GM19372 (cell line): ENCODE measurements around the gene NHLRC2.
A peak's percentile ranks its signal among the peaks of the same experiment; 100 is the strongest.

ENCODE experiments used
- ATAC-seq: cut with Tn5 transposase; IDR thresholded peaks from one replicate; pipeline ENCODE4 v1.9.1; 2021; ENCODE audit warnings: mild to moderate bottlenecking, low read depth, moderate library complexity; ENCODE audit not compliant: unreplicated experiment

NHLRC2 gene

DNA sequence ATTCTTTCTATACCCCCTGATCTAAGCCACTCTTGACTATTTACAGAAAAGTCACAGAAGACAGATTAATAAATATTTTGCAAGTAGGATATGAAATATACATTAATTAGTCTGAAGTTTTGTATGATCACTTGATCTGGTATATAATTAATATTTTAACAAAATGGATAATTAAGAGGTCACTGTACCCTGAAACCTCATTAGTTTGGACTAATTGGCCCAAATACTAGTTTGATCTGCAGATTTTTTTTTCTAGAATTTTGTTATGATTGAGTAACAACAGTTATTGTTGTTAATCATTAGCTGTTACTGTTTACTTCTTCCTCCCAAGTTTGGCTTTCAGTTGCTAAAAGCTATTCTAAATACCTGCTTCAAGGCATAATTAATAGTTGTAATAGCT, 2.7 kb downstream of the NHLRC2 start:
- ATAC-seq = no peak

DNA sequence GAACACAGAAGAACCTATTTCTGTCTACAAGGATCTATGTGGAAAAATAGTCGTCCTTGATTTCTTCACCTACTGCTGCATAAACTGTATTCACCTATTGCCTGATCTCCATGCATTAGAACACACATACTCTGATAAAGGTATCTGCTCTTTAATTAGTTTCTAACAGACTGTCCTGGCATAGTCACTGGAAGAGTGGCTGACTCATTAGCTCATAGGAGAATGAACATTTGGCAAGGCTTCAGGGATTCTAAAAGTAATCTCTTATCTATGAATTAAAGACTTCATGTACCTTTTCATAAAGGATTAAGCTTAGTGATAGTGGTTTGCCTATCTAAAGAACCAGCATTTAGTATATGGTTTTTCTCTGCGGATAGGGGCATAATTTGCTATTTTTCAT, 4.1 kb downstream of the NHLRC2 start:
- ATAC-seq = no peak

DNA sequence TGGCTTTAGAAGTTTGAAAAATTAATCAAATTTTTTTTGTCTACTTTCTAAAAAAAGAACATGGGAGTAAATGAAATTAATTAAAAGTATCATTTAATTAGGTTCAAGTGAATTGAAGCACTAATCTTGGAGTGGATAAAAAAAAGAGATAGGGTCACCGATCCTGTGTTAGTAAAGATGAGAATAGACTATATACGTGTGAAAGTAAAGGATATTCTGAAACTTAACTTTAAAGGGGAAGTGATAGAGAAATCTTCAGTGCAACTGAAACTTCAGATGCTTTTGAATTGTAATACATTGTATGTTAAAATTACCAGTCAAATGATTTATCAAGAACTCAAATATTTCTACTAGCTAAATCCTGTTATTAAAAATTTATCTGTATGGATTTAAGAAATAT, 4.8 kb downstream of the NHLRC2 start:
- ATAC-seq = peak; percentile 51

DNA sequence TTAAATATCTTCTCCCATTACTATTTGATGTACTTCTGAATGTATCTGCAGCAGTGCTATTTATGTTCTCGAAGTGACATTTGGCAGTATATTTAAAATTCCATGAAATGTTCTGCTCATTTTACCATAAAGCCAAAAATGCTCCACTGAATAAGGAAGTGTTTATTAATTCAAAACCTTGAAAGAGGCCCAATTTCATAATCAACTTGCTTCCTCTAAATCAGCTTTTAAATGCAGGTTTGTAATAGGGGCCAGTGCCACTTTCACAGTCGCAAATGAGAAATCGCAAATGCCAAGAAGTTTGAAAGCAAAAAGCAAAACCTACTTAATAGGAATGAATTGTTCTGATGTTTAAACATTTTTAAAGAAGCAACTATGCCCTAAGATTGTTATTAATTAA, 11.4 kb downstream of the NHLRC2 start:
- ATAC-seq = no peak

DNA sequence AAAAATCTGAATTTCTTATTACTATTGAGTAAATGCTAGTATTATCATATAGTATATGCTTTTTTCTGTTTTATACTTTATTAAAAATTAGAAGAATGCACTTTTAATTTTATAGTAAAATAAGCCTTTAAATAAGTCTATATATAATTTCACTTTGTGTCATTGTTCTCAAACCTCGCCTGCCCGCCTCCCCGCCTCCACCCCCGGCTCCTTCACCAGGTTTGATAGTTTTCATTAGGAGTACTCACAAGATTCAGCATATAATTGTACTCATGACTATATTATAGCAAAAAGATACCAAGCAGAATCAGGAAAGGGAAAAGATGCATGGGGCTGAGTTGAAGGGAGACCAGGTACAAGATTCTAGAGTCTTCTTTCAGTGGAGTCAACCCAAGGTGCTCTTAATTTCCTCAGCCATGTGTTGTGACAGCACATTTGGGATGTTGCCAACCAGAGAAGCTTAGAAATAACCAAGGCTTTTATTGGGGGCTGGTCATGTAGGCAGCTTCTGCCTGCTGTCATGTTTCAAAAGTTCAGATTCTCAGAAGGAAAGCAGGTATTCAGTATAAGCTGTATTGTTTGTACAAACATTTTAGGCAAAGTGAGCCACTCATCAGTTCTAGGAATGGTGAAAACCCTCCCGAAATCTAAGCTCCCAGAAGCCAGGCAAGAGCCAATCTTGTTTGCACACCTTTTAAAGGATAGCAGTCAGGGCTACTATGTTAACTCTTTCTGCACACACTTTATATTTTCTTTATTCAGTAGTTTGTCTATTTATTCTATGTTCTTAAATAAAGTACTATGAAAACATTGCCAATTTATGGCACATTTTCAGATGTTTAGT, 12.3 kb downstream of the NHLRC2 start:
- ATAC-seq = no peak

DNA sequence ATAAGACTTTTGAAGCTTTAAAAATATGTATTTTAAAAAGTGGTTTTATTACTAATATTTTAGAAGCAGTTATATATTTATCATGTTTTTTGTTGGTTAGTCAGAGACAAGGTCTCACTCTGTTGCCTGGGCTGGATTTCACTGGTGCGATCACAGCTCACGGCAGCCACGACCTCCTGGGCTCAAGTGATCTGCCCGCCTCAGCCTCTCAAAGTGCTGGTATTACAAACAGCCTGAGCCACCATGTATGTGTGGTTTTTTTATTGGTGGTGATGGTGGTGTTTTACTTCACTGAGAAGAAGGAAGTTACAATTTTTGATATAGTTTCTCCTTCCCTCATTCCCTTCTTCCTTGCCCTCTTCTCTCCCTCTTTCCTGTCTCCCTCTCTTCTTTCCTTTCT, 13.4 kb downstream of the NHLRC2 start:
- no peak for ATAC-seq

DNA sequence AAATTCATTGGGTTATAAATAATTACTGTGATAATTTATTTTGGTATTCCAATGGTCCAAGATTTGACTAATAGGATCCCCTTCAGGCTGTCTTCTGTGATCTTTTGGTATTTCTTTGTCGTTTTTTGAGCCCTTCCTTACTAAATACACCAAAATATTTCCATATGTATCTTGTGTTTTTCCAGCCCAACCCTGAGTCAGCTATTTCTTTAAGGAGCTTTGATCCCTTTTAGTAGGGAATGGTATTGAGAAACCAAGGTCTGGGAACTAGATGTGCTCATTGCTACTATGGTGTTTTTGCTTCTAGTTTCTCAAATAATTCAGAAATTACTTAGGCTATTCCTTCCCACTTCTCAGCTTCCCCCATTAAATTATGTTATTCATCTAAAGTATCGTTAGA, 15.3 kb downstream of the NHLRC2 start:
- ATAC-seq = no peak

DNA sequence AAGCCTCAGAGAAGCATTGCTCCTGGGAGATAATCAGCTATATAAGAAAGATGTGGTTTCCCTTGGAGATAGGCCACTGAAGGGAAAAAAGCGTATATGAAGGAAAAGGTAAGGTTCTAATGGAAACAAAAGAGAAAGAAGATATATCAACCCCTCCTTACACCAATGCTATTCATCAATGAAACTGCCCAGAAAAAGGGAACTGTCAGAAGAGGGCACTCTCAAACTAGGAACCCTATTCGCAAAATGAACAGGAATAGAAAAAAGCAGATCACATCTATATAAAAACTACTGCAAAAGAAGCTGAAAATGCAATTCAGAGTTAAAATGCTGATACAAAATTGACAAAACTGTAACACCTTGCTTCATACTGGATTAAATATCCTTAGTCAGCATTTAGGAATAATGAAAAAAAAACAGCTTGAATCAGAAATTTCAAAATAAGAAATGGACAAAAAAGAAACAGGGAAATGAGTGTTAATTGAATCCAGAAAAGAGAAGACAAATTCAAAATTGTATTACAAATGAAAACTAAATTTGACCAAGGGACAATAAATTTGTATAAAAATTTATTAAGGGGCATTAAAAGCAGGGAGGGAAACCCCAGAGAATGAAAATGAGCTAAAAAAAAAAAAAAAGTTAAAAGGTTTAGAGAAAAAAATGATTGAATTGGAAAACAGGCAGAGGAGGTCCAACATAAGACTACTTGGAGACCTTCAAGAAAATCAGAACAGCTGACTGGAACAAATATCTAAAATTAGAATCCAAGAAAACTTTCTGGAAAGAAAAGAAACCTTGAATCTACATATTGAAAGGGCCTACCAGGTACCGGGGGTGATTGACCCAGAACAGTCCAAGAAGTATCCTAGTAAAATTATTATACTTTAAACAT, 17.9 kb downstream of the NHLRC2 start:
- no peak for ATAC-seq

DNA sequence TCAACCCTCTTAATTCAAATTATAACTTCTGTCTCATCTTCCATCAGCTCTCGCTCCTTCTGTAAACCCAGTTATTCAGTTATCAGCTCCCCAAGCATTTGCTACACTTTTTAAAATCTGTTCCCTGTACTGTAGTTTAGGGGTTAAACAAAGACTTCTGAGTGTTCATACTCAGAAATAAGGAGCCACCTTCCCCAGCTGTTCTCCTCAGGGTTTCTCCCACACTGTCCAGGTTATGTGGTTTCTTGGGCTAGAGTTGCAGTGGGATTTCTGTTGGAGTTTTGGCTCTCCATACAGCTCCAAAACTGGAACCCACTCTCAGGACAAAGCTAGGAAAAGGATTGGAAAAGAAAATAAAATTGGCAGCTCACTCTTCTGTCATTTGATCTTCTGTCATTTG, 20.8 kb downstream of the NHLRC2 start:
- no peak for ATAC-seq

DNA sequence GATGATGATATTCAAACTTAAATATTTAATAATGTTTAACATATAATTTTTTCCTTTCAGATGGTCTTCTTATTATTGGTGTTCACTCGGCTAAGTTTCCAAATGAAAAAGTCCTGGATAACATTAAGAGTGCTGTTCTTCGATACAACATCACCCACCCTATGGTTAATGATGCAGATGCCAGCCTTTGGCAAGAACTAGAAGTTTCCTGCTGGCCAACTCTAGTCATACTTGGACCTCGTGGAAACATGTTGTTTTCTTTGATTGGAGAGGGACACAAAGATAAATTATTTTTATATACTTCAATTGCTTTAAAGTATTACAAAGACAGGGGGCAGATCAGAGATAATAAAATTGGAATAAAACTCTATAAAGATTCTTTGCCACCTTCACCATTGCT, 22.0 kb downstream of the NHLRC2 start:
- ATAC-seq = no peak

DNA sequence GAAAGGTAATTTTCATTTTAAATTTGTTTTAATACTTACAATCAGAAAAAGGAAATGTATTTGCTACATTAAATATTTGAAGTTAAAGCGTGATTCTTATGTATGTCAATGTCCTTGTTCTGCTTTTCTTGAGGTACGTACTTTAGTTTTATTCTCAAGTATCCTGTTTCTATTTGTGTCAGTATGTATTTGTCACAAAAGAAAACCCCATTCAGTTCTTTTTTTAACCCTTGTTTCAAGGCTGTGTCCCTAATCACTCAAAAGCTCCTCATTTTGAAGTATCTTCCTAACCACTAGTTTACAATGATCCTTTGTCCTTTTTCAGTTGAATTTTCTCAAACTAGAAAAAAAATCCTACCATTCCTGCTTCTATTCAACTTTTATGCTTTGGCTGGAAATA, 25.2 kb downstream of the NHLRC2 start:
- peak; percentile 80 for ATAC-seq

DNA sequence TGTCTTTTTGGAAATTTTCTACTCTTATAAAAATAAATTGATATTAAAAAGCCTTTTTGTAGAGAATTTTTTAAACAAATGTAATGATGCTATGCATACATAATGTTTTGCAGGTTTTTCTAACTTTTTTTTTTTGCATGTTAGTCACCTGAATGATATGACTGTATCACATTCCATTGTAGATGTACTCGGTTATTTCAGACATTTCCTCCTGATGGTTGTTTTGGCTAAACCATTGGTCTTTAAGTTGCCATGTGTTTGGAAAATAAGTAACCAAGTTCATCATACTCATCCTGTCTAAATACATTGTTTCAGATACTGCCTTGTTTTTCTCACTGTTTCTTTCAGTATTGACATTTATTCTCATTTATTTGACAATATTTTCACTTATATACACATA, 25.8 kb downstream of the NHLRC2 start:
- ATAC-seq = no peak

DNA sequence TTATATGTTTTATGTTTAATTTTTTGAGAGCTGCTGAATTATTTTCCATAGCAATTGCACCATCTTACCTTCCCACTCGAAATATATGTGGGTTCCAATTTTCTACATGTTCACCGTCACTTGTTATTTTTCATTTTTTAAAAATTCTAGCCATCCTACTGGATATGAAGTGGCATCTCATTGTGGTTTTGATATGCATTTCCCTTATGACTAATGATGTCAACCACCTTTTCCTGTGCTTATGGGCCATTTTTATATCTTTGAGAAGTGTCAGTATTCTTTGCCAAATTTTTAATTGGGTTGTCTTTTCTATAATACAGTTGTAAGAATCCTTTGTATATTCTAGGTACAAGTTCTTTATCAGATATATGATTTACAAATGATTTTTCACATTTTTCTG, 27.8 kb downstream of the NHLRC2 start:
- ATAC-seq = no peak

DNA sequence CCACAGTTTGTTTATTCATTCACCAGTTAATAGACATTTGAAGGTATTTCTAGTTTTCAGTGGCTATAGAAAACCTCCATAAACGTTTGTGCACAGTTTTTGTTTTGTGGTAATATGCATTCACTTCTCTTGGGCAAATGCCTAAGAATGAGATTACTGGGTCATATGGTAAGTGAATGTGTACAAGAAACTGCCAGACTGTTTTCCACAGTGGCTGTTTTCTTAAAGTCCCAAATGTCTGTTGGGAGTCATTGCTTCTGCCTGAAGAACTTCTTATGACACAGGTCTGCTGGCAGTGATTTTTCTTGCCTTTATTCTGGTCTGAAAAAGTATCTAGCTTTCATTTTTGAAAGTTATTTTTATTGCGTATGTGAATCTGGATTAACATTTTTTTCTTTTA, 35.5 kb downstream of the NHLRC2 start:
- ATAC-seq = no peak

DNA sequence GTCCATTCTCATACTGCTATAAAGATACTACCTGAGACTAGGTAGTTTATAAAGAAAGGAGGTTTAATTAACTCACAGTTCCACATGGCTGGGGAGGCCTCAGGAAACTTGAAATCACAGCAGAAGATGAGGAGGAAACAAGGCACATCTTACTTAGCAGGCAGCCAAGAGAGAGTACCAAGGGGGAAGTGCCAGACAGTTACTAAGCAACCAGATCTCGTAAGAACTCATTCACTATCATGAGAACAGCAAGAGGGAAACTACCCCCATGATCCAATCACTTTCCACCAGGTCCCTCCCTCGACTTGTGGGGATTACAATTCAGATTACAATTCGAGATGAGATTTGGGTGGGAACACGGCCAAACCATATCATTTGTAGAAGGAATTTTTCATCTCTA, 36.3 kb downstream of the NHLRC2 start:
- ATAC-seq = no peak

DNA sequence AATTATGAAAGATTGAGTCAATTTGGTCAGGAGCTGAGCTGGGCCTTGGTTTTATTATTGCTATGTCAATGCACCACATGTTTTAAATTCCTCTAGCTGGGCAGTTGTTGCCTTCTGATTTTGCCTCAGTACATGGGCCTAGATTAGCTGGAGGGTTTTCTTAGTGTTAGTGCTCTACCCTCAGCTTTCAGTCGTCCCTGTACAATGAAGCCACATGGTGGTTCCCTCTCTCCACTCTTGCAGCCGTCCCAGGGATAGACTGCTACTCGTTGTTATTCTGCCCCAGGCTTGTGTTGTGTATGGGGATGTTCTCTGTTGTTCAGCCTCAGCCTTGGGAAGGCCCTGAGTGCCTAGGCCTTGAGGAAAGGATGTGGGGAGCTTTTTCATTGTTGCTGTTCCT, 37.0 kb downstream of the NHLRC2 start:
- no peak for ATAC-seq

DNA sequence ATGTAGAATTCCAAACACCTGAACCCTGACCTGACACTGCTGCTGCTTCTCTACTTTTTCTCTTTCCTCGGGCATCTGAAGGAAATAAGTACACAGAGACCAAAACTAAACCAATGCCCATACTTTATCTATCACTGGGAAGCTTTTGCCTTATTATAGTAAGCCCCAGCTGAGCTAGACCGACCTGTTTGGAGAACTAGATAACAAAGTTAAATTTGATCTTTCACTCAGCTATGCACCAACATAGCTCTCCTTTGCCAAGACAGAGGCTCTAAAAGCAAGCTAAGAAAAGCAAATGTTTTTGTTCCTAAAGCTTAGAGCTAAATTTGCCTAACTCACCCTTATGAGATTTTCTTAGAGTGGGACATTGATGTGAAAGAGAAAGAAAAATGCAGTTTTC, 39.1 kb downstream of the NHLRC2 start:
- ATAC-seq = no peak

DNA sequence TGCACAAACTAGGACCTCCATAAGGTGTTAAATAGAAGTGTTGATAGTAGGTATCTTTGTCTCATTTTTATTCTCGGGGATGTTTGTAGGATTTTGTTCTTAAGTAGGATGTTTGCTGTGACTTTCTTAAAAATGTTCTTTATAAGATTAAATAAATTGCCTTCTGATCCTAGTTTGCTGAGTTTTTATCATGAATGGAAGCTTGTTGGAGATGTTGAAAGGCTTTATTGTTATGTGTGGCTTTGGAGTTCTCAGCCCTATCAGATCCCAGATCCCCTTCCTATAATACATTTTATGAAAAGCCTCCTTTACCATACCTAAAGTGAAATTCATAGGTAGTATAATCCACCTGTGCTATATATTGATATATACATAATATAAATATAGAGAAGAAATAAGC, 40.1 kb downstream of the NHLRC2 start:
- no peak for ATAC-seq

DNA sequence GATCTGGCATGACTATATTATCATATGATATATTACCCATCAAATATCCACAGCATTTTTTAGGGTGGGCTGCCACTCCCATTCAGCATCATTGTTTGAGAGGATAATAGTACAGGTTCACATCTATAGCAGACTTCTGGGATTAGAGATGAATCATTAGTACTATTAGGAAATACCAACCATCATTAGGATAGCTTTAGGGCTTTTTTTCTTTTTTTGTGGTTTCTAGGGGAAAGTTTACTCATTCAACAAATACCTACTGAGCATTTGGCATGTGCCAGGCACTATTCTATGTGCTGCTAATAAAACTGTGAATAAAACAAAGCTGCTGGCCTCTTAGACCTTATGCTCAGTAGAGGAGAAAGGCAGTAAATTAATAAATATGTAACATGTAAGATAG, 40.6 kb downstream of the NHLRC2 start:
- ATAC-seq = no peak

DNA sequence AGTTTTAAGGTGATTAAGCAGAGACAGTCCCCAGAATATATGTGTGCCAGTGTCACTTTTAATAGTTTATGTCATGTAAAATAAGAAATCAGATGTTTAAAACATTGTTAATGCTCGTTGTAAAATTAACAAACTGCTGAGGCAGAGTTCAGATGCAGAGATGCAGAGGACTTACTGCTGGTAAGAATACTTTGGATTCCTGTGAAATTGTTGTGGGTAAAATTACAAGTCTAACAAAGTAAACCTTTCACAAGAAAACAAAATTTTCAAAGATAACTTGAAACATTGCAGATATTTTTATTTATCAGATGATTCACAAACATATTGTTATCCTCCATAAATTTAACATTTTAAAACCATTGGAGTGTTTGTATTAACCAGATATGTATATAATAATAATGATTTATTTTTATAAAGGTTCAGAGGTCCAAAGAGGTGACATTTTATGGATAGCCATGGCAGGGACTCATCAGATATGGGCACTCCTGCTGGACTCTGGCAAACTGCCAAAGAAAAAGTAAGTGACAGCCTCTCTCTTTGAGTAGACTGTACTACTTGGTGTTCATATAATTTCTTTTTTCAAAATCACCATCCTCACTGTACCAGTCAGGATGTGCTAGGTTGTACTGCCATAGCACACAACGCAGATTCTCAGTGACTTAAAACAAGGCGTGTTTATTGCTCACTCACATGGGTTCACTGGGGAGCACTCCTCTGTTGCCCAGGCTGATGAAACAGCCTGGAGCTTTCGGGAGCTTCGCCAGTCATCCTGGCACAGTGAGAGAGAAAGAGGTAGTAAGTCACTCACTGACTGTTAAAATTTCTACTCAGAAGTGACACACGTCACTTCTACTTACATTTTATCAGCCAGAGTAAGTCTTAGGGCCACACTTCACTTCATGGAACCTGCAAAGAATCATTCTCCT, 43.5 kb downstream of the NHLRC2 start:
- ATAC-seq = no peak
